Liver (tissue), 3 donors: ENCODE data around the gene ANAPC5.

ENCODE experiments used
- HNF4G ChIP-seq: IDR thresholded peaks from 2 replicates; pipeline ENCODE4 v1.6.1; 2016; ENCODE audit warnings: antibody characterized with exemption
- RAD21 ChIP-seq, 2 donors: IDR thresholded peaks; 2 replicates each; pipeline ENCODE4 v1.6.1; 2016; ENCODE audit warnings: antibody characterized with exemption in 2 of 2, mild to moderate bottlenecking in 2 of 2
- RXRA ChIP-seq, 2 donors: IDR thresholded peaks; 2 replicates each; pipeline ENCODE4 v1.6.1; 2017 to 2018; ENCODE audit warnings: antibody characterized with exemption in 2 of 2, mild to moderate bottlenecking in 1 of 2
- SP1 ChIP-seq: IDR thresholded peaks from 2 replicates; pipeline ENCODE4 v1.6.1; 2018; ENCODE audit warnings: antibody characterized with exemption, mild to moderate bottlenecking
- TAF1 ChIP-seq: conservative IDR thresholded peaks from 2 replicates; pipeline ENCODE4 v1.6.1; 2016; ENCODE audit warnings: antibody characterized with exemption, mild to moderate bottlenecking
- YY1 ChIP-seq: IDR thresholded peaks from 2 replicates; pipeline ENCODE4 v1.6.1; 2016; ENCODE audit warnings: antibody characterized with exemption, mild to moderate bottlenecking
- TF ChIP-seq, protein P1 (sequence below): fragments of 150-350 bp; IDR thresholded peaks from 2 replicates; pipeline ENCODE4 v1.5.1; 2017; ENCODE audit warnings: improper control_type of control experiment, low read depth, low read length; ENCODE audit not compliant: missing input control
- TF ChIP-seq, protein P2 (sequence below): IDR thresholded peaks from 2 replicates; pipeline ENCODE4 v1.6.1; 2016; ENCODE audit warnings: antibody characterized with exemption, mild to moderate bottlenecking
- TF ChIP-seq, protein P3 (sequence below): IDR thresholded peaks from 2 replicates; pipeline ENCODE4 v1.6.1; 2016; ENCODE audit warnings: antibody characterized with exemption
- donor health status: healthy.
- donor health status: healthy.

DNA sequence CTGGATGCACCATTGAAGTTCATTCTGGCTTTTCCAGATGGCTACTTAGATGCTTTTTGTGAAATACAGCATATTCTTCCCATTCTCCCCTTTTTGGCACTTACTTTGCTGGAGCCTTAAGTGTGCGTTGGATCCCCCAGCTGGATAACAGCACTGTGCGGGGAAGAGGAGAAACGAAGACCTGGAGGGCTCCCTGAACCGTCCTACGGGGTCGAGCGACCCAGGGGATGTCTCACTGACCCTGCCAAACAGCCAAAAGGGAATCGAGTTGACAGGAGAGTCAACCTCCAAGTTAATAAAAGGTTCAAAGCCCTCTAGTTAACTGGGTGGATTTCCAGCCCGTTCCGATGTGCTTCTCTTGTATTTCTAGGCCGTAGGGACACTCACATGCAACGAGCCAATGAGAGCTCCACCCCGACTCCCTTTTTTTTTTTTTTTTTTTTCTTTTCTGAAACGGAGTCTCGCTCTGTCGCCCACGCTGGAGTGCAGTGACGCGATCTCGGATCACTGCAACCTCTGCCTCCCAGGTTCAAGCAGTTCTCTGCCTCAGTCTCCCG is 54.7 kb downstream of the ANAPC5 start:
- TF ChIP-seq, protein P1, sequence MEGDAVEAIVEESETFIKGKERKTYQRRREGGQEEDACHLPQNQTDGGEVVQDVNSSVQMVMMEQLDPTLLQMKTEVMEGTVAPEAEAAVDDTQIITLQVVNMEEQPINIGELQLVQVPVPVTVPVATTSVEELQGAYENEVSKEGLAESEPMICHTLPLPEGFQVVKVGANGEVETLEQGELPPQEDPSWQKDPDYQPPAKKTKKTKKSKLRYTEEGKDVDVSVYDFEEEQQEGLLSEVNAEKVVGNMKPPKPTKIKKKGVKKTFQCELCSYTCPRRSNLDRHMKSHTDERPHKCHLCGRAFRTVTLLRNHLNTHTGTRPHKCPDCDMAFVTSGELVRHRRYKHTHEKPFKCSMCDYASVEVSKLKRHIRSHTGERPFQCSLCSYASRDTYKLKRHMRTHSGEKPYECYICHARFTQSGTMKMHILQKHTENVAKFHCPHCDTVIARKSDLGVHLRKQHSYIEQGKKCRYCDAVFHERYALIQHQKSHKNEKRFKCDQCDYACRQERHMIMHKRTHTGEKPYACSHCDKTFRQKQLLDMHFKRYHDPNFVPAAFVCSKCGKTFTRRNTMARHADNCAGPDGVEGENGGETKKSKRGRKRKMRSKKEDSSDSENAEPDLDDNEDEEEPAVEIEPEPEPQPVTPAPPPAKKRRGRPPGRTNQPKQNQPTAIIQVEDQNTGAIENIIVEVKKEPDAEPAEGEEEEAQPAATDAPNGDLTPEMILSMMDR: no peak
- TF ChIP-seq TAF1 (no peak), YY1 (no peak), SP1 (no peak), RAD21 (IDR thresholded peaks at IDR 0.05) (no peak), HNF4G (no peak), RXRA (IDR thresholded peaks at IDR 0.05) (peak in 1 of 2 donors; percentile 8)
- TF ChIP-seq, protein P2, sequence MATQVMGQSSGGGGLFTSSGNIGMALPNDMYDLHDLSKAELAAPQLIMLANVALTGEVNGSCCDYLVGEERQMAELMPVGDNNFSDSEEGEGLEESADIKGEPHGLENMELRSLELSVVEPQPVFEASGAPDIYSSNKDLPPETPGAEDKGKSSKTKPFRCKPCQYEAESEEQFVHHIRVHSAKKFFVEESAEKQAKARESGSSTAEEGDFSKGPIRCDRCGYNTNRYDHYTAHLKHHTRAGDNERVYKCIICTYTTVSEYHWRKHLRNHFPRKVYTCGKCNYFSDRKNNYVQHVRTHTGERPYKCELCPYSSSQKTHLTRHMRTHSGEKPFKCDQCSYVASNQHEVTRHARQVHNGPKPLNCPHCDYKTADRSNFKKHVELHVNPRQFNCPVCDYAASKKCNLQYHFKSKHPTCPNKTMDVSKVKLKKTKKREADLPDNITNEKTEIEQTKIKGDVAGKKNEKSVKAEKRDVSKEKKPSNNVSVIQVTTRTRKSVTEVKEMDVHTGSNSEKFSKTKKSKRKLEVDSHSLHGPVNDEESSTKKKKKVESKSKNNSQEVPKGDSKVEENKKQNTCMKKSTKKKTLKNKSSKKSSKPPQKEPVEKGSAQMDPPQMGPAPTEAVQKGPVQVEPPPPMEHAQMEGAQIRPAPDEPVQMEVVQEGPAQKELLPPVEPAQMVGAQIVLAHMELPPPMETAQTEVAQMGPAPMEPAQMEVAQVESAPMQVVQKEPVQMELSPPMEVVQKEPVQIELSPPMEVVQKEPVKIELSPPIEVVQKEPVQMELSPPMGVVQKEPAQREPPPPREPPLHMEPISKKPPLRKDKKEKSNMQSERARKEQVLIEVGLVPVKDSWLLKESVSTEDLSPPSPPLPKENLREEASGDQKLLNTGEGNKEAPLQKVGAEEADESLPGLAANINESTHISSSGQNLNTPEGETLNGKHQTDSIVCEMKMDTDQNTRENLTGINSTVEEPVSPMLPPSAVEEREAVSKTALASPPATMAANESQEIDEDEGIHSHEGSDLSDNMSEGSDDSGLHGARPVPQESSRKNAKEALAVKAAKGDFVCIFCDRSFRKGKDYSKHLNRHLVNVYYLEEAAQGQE: no peak
- TF ChIP-seq, protein P3, sequence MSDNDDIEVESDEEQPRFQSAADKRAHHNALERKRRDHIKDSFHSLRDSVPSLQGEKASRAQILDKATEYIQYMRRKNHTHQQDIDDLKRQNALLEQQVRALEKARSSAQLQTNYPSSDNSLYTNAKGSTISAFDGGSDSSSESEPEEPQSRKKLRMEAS: no peak
